Stimulated activated CD8-positive, alpha-beta memory T cell treated with anti-CD3 and anti-CD28 coated beads, Interleukin-2, amount 100 ng/mL, for 48 hours (primary cell): ENCODE results near the gene ACSF3.

ENCODE experiments used
- DNase-seq, 2 donors: peaks; one replicate each; pipeline ENCODE4 v3.0.0-alpha.2; 2020; ENCODE audit warnings: low read depth in 2 of 2

ACSF3 gene

DNA sequence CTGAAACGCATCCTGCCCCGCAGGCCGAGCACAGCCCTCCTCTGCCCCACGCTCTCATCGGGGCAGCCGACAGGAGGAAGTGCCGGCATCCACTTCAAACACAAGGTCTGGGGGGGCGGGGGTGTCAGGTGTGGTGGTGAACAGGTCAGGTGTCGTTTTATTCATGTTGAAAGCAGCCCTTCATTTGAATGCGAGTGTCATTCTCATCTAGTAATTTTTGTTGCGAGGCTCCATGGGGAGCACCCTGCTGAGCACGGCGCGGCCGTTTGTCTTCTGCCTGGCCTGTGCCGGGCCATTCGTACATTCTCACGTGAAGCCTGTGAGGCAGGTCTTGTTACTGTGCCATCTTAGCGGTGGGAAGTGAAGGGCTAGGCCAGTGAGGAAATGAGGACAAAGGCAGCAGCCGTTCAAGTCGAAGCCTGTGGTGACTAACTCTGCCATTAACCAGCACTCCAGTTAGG is 1.9 kb downstream of the ACSF3 start:
- DNase-seq: no peak

DNA sequence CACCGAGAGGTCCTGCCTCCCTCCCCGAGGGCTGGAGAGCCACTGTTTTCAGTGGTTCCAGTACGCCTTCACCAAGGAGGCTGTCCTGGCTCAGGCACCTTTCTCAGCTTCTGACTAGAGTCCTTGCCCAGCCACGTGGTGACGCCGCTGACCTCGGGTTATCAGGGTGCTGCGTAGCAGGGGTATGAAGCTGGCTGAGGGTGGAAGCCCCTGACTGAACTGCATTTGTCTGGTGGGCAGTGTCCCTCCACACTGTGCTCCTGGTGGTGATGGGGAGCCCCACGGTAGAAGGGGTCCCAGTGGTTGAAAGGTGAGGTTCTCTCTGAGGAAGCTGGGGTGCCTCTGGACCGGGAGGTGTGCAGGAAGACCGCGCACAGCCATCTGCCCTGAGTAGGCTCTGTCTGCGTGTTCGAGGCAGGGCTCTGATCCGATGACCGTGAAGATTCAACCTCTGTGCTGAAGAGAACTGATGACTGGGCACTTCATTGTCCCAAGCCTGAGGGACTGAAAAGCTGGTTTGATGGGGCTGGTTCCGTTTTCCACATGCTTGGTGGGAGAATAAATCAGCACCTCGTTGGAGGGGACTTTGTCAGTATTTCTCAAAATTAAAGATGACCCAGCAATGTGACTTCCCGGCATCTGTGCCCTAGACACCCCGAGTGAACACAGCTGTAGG is 2.5 kb downstream of the ACSF3 start:
- no peak for DNase-seq

- DNase-seq: peak; percentile 66
These were observed 3.2 kb downstream of the ACSF3 start for GRCh38 chr16:89096768-89097391.

DNA sequence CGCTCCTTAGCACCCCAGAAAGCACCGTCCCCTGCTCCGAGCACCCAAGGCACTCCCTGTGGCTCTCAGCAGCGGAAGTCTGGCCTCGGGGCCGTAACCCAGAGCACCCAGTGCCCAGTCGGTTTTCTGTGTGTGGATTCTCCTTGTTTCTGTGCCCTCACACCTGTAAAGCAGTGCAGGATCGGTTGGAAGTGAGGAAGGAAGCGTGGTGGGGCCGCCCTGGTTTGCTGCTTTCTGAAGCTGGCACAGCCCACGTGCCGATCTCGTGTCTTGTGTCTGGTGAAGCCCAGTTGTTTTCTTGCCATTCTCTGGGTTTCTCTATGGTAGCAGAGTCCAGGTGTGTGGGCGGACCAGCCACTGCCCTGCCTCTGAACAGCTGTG is 3.7 kb downstream of the ACSF3 start:
- no peak for DNase-seq

GRCh38 chr16:89098767-89099430 is 5.2 kb downstream of the ACSF3 start:
- no peak for DNase-seq

DNA sequence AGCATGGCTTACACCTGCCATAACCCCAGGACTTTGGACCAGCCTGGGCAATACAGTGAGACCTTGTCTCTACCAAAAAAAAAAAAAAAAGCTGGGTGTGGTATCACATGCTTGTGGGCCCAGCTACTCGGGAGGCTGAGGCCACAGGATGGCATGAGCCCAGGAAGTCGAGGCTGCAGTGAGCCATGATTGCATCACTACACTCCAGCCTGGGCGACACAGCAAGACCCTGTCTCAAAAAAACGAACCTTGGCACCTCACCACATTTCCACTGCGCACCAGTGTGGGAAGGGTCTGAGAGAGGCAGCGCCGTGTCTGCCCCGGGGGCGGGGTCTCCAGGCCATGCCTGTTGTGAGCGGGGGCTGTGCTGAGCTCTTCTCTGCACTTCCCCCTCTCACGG is 6.3 kb downstream of the ACSF3 start:
- no peak for DNase-seq

GRCh38 chr16:89100601-89101302 is 7.1 kb downstream of the ACSF3 start:
- no peak for DNase-seq

DNA sequence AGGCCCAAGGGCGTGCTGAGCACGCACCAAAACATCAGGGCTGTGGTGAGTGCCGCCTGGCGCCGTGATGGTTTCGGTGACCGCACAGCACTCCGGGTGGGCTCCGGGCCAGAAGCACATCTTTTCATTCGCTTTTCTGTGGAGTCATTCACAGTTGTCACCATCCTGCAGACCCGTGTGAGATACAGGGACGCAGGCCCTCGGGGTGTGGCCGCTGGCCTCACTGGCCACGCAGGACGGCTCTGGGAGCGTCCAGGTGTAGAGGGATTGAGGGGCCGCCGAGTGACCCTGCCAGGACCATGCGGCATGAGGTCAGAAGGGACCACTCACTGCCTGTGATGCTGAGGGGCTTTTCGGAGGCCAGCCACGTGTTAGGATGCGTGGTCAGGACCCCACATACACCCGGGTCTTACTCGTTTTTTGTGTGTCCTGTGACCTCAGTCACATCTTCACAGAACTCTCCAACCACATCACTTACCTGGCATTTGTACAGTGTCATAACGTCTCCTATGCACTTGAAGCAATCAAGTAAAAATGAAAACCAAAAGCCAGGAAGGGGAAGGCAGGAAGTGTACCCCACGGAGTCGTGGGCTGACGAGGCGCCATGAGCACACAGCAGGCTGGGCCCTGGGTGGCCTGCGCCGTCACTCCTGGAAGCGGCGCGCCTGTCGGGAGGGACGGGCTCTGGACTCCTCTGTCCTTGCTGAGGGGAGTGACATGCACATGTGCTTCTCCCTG is 7.8 kb downstream of the ACSF3 start:
- no peak for DNase-seq

GRCh38 chr16:89102041-89102471 is 8.4 kb downstream of the ACSF3 start:
- DNase-seq: no peak

DNA sequence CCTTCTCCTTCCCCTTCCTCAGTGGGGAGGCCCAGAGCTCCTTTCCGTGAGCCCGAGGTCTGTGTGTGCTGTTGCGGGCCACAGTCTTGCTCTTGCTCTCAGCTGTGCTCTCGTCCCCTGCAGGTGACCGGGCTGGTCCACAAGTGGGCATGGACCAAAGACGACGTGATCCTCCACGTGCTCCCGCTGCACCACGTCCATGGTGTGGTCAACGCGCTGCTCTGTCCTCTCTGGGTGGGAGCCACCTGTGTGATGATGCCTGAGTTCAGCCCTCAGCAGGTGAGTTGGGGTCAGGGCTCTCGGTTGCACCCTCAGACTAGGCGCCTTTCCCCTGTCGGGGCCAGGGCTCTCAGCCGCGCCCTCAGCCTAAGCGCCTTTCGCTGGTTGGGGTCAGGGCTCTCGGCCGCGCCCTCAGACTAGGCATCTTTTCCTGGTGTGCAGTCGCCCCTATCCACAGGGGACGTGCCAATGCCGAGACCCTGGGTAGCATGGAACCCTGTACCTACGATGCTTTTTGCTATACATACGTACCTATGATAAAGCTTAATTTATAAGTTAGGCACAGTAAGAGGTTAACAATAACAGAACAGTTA is 8.9 kb downstream of the ACSF3 start:
- DNase-seq: no peak

- DNase-seq: no peak
These were observed 9.5 kb downstream of the ACSF3 start for GRCh38 chr16:89103156-89103555.

- DNase-seq: no peak
These were observed 10.1 kb downstream of the ACSF3 start for GRCh38 chr16:89103781-89104180.

DNA sequence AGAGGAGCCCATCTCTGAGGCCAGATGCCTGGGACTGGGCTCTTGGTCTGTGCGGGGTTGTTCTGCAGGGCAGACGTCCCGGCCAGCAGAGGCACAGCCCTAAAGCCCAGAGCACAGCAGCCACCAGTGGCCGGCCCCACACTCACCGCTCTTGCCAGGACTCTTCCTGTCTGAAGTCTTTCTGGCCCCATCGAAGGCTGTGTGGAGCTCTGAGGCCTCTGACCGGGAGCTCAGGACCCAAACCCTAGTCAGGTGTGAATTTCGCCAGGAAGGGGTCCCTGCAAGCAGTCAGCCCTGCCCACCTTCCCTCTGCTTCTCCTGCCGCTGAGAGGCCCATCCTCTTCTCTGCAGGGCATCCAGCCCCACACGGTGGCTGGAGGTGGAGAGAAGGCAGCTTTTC is 10.7 kb downstream of the ACSF3 start:
- no peak for DNase-seq

DNA sequence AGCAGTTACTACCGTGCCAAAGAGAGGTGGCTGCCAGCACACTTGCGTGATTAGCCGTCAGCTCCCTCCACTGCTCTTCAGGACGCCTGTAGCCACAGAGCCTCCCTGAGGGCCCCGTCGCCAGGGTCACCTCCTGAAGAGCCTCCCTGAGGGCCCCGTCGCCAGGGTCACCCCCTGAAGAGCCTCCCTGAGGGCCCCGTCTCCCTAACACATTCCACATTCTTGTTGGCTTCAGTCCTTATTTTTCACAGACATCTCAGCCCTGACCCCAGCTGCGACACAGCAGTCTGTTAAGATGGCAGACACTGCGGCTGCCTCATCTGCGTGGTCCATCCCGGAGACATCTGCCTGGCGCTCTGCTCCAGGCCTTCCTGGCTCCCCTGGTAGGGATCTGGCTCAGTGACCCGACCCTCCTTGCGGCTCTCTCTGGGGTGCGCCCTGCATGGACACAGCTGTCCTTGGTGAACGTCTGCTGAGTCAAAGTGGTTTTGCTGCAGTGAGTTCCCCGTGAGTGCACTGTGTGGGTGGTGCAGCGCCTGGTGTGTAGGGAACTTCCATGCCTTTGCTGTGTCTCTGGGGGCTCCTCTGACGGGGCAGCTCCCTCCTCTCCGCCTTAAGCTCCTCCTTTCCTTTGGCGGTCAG is 11.4 kb downstream of the ACSF3 start:
- DNase-seq: no peak

- DNase-seq: no peak
These were observed 12.0 kb downstream of the ACSF3 start for GRCh38 chr16:89105599-89106151.

GRCh38 chr16:89106533-89107202 is 13.0 kb downstream of the ACSF3 start:
- no peak for DNase-seq

- no peak for DNase-seq
These were observed 13.5 kb downstream of the ACSF3 start for GRCh38 chr16:89107203-89107582.

DNA sequence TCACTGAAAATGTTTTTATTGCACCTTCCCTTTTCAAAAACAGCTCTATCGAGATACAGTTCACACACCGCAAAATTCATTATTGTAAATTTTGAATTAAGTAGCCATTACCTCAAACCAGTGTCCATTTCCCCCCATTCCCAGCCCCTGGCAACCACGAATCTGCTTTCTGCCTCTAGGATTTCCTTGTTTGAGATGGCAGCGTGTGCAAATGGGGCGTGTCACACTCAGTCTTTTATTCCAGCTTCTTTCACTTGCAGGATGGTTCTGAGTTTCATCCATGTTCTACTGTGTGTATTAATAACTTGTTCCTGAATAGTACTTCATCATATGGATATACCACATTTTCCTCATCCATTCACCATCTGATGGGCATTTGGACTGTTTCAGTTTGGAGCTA is 14.8 kb downstream of the ACSF3 start:
- DNase-seq: no peak

- no peak for DNase-seq
These were observed 17.0 kb downstream of the ACSF3 start for GRCh38 chr16:89110641-89111040.

GRCh38 chr16:89111263-89111662 is 17.6 kb downstream of the ACSF3 start:
- DNase-seq: no peak
